22Rv1 (cell line): ENCODE measurements around the gene PLCB3.

Source experiments
- H3K27ac ChIP-seq: fragments of 450-650 bp; 2 replicates; pipeline ENCODE4 v1.5.1; 2017
- CTCF ChIP-seq: fragments of 450-650 bp; IDR thresholded peaks from 2 replicates; pipeline ENCODE4 v1.5.1; 2017; ENCODE audit warnings: mild to moderate bottlenecking
- ZFX ChIP-seq: fragments of 450-650 bp; IDR thresholded peaks from 2 replicates; pipeline ENCODE4 v1.6.1; 2017; ENCODE audit warnings: antibody characterized with exemption, borderline replicate concordance

Gene PLCB3

DNA sequence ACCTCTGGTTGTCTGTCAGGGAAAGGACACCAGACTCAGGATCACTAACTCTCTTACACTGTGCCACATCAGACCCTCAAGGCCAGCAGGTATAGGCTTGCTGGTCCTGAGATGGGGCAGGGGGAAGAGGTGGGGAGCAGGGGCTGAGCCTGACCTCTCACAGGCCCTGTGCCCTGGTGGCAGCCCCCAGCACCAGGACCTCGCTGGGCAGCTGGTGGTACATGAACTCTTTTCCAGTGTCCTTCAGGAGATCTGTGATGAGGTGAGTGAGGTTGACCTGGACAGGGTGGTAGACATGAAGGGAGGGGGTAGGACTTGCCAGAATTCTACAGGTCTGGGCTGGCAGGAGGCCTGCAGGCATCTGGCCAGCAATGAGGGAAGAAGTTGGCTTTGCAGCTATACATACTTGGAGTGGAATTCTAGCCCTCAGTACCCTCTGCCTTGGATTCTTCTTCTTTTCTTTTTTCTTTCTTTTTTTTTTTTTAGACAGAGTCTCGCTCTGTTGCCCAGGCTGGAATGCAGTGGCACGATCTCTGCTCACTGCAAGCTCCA, 23.8 kb upstream of the PLCB3 start:
- H3K27ac ChIP-seq = peak overlapping the region; percentile 95
- no peak for TF ChIP-seq ZFX

- TF ChIP-seq CTCF = no peak
- TF ChIP-seq ZFX = no peak
- H3K27ac ChIP-seq = peak overlapping the region; percentile 73
Measured at GRCh38 chr11:64229090-64229743, 22.1 kb upstream of the PLCB3 start.

- H3K27ac ChIP-seq = peak overlapping the region; percentile 73
- TF ChIP-seq ZFX (no peak), CTCF (no peak)
Measured at GRCh38 chr11:64229744-64230170, 21.6 kb upstream of the PLCB3 start.

DNA sequence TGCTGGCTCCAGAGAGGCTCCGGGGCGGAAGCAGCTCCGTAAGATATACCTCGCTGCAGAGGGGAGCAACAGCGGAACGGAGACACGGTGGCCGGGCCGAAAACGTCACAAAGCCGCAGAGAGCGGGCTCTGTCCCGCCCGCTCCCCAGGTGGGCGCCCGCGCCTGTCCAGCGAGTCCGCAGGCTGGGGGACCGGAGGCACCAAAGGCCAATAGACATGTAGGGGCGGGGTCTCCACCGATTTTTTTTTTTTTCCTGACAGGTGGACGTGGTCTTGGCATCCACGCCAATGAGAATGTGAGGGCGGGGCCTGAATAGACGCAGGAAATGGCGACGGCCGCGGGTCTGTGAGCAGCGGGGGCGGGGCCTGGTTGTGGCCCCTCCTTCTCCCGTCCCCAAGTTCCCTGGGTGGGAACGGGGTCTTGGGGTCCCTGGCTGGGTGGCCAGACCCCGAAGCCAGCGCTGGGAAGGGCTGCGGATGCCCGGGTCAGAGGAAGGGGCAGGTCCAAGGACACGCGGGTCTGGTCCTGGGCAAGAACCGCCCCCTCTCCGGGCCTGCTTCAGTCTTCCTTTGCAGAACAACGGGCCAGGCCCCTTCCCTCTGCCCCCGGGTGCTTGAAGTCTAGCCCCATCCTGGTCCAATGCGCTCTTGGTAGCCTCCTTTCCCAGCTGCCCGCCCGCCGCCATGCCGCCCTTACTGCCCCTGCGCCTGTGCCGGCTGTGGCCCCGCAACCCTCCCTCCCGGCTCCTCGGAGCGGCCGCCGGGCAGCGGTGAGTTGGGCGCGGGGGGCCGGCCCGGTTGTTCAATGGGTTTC, 21.0 kb upstream of the PLCB3 start, which contains the start of gene DNAJC4:
Gene DNAJC4, plus strand, starts transcription at position 378 of the 814 bp plus-strand sequence. Its CDS starts 307 bp downstream, at position 685.
- H3K27ac ChIP-seq = peak within 1 kb of the TSS; percentile 73
- TF ChIP-seq CTCF = no peak
- no peak for TF ChIP-seq ZFX

DNA sequence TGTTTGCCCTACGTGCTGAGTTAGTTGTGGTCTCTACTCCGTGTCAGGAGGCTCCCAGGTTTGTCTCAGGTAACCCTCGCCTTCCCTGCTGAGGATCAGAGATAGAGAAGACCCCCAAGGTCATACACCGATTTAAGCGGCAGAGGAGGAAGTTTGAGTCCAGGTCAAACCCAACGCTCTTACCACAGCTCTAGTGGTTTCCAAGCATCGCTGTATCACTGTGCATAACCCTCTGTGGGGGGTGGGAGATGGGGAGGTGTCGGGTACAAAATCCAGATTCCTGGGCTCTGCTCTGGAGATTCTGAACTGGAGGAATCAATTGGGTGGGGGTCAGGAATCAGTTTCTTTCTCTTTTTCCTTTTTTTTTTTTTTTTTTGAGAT, 20.4 kb upstream of the PLCB3 start:
- no peak for TF ChIP-seq ZFX
- H3K27ac ChIP-seq = peak overlapping the region; percentile 73

GRCh38 chr11:64231546-64231945, 19.8 kb upstream of the PLCB3 start:
- TF ChIP-seq ZFX = no peak
- no peak for TF ChIP-seq CTCF
- H3K27ac ChIP-seq = no peak overlapping the region

- TF ChIP-seq CTCF (no peak), ZFX (no peak)
- H3K27ac ChIP-seq = no peak overlapping the region
Measured at GRCh38 chr11:64232182-64232966, 19.0 kb upstream of the PLCB3 start.
